GM06990 (cell line): ENCODE data around the gene CLSTN1.

Experiments
- DNase-seq: peaks from one replicate; pipeline ENCODE4 v3.0.0-alpha.2; 2011; ENCODE audit not compliant: insufficient read length; ENCODE audit errors: extremely low read depth
- H3K27me3 ChIP-seq: replicated peaks from 2 replicates; pipeline ENCODE4 v1.6.0; 2011; ENCODE audit warnings: low read length; ENCODE audit not compliant: control insufficient read depth, insufficient read depth
- H3K36me3 ChIP-seq: 2 replicates; pipeline ENCODE4 v1.5.1; 2011; ENCODE audit warnings: low read length; ENCODE audit not compliant: control insufficient read depth, insufficient read depth
- H3K4me3 ChIP-seq: replicated peaks from 2 replicates; pipeline ENCODE4 v1.5.1; 2011; ENCODE audit warnings: low read depth, mild to moderate bottlenecking, control low read depth, low read length
- TF ChIP-seq, protein P1 (sequence below): IDR thresholded peaks from 2 replicates; pipeline ENCODE4 v1.5.1; 2011; ENCODE audit warnings: low read length, control low read depth, mild to moderate bottlenecking, inconsistent platforms; ENCODE audit not compliant: insufficient read depth, poor library complexity, severe bottlenecking

Gene CLSTN1

DNA sequence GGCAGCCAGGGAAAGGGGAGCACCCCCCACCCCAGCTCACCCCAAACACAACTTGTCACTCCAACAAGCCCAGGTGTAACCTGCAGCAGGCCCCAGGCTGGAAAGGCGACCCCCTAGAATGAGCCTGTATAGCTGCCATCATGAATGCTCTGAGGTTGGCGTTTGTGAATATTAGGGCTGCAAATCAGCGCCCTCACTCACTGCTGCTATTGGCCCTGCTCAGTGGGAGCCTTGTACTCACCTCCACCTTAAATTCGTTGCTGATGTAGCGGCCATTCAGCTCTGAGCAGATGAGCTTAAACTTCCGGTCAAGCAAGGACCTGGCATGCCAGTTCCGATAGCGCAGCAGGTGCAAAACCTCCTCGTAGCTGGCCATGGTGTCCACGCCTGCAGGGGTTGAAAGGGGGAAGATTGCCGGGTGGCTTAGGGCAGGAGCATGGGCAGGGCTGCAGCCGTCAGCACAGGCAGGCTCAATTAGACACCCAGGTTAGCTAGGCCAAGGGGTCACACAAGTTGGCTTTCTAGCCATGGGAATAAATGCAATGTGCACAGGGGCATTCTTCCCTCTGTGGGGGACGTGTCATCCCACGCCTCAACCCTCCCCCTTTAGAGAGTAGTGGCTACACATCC, 90.5 kb downstream of the CLSTN1 start:
- Histone ChIP-seq H3K27me3 (no peaks in the 10 kb centered on the region), H3K36me3 (peaks cover 58% of the 10 kb centered on the region), H3K4me3 (no peak overlapping the region)
- DNase-seq = peak; percentile 10
- TF ChIP-seq, protein P1, sequence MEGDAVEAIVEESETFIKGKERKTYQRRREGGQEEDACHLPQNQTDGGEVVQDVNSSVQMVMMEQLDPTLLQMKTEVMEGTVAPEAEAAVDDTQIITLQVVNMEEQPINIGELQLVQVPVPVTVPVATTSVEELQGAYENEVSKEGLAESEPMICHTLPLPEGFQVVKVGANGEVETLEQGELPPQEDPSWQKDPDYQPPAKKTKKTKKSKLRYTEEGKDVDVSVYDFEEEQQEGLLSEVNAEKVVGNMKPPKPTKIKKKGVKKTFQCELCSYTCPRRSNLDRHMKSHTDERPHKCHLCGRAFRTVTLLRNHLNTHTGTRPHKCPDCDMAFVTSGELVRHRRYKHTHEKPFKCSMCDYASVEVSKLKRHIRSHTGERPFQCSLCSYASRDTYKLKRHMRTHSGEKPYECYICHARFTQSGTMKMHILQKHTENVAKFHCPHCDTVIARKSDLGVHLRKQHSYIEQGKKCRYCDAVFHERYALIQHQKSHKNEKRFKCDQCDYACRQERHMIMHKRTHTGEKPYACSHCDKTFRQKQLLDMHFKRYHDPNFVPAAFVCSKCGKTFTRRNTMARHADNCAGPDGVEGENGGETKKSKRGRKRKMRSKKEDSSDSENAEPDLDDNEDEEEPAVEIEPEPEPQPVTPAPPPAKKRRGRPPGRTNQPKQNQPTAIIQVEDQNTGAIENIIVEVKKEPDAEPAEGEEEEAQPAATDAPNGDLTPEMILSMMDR = no peak

DNA sequence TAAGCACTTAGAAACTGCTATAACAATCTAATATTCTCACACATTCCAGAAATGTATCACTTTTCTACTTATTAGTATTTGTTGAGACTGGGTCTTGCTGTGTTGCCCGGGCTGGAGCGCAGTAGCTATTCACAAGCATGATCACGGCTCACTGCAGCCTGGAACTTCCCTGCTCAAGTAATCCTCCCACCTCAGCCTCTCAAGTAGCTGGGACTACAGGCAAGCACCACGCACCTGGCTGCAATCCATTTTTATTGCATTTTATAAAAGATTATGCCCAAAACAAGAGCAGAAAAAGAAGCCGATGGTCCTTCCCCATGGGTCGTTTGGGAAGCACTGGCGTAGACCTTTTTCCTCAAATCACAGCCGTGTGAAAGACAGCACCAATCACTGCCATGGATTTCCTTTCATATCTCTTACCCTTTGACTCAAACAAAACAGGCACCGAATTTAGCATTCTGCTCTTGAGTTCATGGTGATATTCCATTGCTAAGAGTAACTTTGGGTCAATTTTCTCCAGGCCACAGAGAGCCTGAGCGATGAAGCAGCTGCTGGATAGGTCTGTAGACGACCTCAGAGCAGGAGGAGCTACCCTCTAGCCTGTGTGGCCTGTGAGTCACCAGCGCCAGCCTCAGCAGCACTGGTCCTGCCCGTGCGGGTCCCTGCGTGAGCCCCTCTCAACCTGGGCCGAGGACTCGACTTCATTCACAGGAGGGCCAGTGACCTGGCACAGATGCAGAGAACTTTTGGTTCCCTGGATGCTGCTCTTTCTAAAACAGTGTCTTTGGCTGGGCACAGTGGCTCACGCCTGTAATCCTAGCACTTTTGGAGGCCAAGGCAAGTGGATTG, 91.4 kb downstream of the CLSTN1 start:
- no peak overlapping the region for H3K4me3 ChIP-seq
- TF ChIP-seq, protein P1 = no peak
- peak; percentile 26 for DNase-seq
- H3K36me3 ChIP-seq = peaks cover 59% of the 10 kb centered on the region
- H3K27me3 ChIP-seq = no peaks in the 10 kb centered on the region

DNA sequence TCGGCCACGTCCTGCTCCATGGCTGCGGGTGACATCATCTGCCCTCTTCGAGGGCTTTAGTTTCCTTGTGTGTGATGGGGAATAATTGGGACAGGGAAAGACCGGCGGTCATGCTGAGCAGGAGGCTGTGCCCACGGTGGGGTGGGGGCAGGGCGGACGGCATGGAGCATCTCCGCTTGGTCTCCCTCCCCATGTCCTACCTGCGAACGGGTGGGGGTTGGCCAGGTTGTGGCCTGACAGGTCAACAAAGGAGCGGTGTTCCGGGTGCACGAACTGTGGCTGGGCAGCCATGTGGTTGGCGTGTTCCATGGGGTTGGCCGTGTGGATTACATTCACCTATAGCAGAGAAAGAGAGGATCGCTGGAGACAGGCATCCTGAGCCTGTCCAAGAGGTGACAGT, 92.2 kb downstream of the CLSTN1 start:
- H3K36me3 ChIP-seq = peaks cover 63% of the 10 kb centered on the region
- TF ChIP-seq, protein P1 = no peak
- no peak overlapping the region for H3K4me3 ChIP-seq
- no peaks in the 10 kb centered on the region for H3K27me3 ChIP-seq
- DNase-seq = peak; percentile 28

DNA sequence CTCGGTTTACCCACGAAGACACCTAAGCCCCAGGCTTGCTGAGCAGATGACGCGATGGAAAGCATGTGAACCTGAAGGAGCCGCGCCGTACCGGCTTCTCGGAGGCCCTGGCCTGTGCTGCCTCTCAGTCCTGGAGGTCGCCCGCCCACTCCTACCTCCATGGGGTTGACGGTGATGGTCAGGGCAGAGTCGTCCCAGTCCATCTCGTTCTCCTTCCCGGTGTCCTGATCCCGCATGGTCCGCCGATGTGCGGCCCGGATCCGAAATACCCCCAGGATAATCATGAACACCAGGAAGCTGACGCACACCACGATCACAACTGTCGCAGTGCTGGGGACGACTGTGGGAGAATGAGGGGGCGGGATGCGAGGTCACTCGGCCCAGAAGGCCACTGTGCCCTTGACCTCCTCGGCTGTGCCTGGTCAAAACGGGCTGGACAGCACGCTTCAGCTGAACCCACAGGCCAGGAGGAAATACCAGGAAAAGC, 92.7 kb downstream of the CLSTN1 start:
- TF ChIP-seq, protein P1 = no peak
- Histone ChIP-seq H3K27me3 (no peaks in the 10 kb centered on the region), H3K4me3 (no peak overlapping the region), H3K36me3 (peaks cover 60% of the 10 kb centered on the region)
- DNase-seq = peak; percentile 26

DNA sequence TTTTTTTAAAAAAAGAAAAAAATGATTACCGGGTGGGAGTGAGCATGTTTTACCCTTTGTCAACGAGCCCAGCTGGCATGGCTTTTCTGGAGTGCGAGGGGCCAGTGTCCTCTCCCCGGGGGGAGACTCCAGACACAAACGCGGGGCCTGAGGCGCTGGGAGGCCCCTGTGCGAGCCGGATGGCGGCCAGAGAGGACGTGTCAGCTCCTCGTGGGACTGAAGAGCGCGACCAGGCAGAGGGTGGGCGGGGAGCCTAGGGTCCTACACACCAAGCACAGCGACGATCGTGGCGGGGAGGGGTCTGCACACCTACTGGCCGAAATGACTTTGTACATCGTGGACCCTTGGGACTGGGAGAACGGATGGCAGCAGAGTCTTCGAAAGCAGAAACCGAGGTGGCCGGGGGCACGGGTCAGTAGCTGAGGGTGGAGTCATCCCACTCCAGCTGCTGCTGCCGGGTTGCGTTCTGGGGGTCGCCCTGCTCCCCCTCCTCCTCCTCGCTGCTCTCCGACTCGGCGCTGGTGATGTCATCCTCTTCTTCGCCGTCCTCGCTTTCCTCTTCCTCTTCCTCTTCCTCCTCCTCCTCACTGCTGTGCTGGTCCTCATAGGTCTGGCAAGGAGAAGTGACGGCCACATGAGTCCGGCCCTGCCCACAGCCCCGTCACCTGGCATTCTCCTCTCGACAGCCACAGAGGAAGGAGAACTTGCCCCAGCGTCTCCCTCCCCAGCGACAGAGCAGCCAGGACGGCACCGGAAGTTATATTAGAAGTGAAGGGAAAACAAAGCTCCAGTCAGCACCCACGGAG, 93.5 kb downstream of the CLSTN1 start:
- DNase-seq = peak; percentile 24
- Histone ChIP-seq H3K4me3 (no peak overlapping the region), H3K36me3 (peaks cover 54% of the 10 kb centered on the region), H3K27me3 (no peaks in the 10 kb centered on the region)
- TF ChIP-seq, protein P1 = no peak
